Transverse colon (tissue), 4 donors: Measurements from ENCODE around the gene NXPH1. TPM values are rescaled to one million over a fixed set of nuclear protein-coding genes. Genes with fewer than 3 reads are reported as not detected.
"Not testable (repeated sequence)": the region's sequence is repeated elsewhere in the genome, so short reads cannot be mapped to it uniquely, and the experiment has no call there.

Experiments used
- DNase-seq: peaks from one replicate; pipeline ENCODE4 v3.0.0-alpha.2; 2019
- H3K27ac ChIP-seq, 4 donors: fragments of 200-600 bp; sonication (generic); 2 replicates each; pipeline ENCODE4 v1.5.1; 2016 to 2018; ENCODE audit warnings: inconsistent platforms in 4 of 4
- H3K27me3 ChIP-seq: fragments of 200-600 bp; sonication (generic); 2 replicates; pipeline ENCODE4 v1.5.1; 2017; ENCODE audit warnings: inconsistent platforms
- H3K36me3 ChIP-seq, 4 donors: fragments of 200-600 bp; sonication (generic); 2 replicates each; pipeline ENCODE4 v1.5.1; 2017 to 2019; ENCODE audit warnings: inconsistent platforms in 4 of 4
- H3K4me1 ChIP-seq, 4 donors: fragments of 200-600 bp; sonication (generic); 2 replicates each; pipeline ENCODE4 v1.5.1; 2017 to 2020; ENCODE audit warnings: inconsistent platforms in 4 of 4
- H3K4me3 ChIP-seq, 4 donors: fragments of 200-600 bp; sonication (generic); 1 replicate in 1 of 4; 2 replicates in 3 of 4; pipeline versions ENCODE4 v1.5.1 to v1.6.1; 2017 to 2019; ENCODE audit warnings: inconsistent platforms in 4 of 4
- H3K9me3 ChIP-seq, 2 donors: fragments of 200-600 bp; sonication (generic); 2 replicates each; pipeline ENCODE4 v1.5.1; 2017 to 2019; ENCODE audit warnings: inconsistent platforms in 2 of 2
- CTCF ChIP-seq, 5 experiments: fragments of 200-600 bp in 3 of 5; fragments of 450-650 bp in 2 of 5; sonication (generic) in 3 of 5; IDR thresholded peaks; 1 replicate in 2 of 5; 2 replicates in 3 of 5; pipeline ENCODE4 v1.5.1; 2016 to 2017; ENCODE audit warnings: antibody characterized with exemption in 5 of 5, inconsistent platforms in 3 of 5, mild to moderate bottlenecking in 2 of 5, moderate library complexity in 1 of 5
- EP300 ChIP-seq: sonication (generic); formaldehyde crosslinking; IDR thresholded peaks from one replicate; pipeline ENCODE4 v1.6.1; 2017; ENCODE audit warnings: antibody characterized with exemption, low read depth
- POLR2A ChIP-seq: fragments of 450-650 bp; IDR thresholded peaks from one replicate; pipeline ENCODE4 v1.6.1; 2016; ENCODE audit warnings: antibody characterized with exemption, mild to moderate bottlenecking, moderate library complexity
- POLR2AphosphoS5 ChIP-seq, 3 donors: sonication (generic); formaldehyde crosslinking; IDR thresholded peaks; one replicate each; pipeline ENCODE4 v1.6.1; 2016; ENCODE audit warnings: antibody characterized with exemption in 3 of 3
- WGBS, 2 donors: methylation state at CpG; one replicate each; pipeline ENCODE4 v1.1.5; 2018; ENCODE audit warnings: low coverage in 1 of 2; 5-methylcytosine and 5-hydroxymethylcytosine counted together
- in situ Hi-C, 4 donors: fragments of 200-750 bp; cut with MboI; loops; one replicate each; pipeline versions ENCODE4 v1.15.0 to v1.15.1; 2017; ENCODE audit warnings: low sequenced_read_pairs in 3 of 4, low pct_ligation_motif_present in 1 of 4, low pct_unique_long_range_greater_than_20kb in 1 of 4
- intact Hi-C: fragments of 100-400 bp; cut with DNase I; formaldehyde crosslinking; loops from one replicate; pipeline ENCODE4 v1.15.1; 2023; ENCODE audit warnings: low total_unique reads
- total RNA-seq, 4 donors: library from RNA; depleted of rRNA; stranded (reverse); fragments of >200 nt; gene quantifications; one replicate each; pipeline ENCODE4 v1.1.0, GENCODE V29; 2016

NXPH1 gene
- total RNA-seq, 4 donors from 2014 or later = not detected

GRCh38 chr7:8710124-8710523, 276.7 kb downstream of the NXPH1 start:
- no peak overlapping the region for H3K27ac ChIP-seq
- H3K4me1 ChIP-seq = no peaks in the 10 kb centered on the region
- no peaks in the 10 kb centered on the region for H3K36me3 ChIP-seq
- no peak for DNase-seq
- no peak overlapping the region for H3K4me3 ChIP-seq
- intact Hi-C loops (no loop called here), in situ Hi-C loops (loop anchor here in 2 of 4 donors (25.0 kb wide), 1 partner anchor 273 kb away; the partner anchor contains the start of gene NXPH1 (in 2 of the 2))
- H3K27me3 ChIP-seq = no peaks in the 10 kb centered on the region
- TF ChIP-seq EP300 (no peak), CTCF (IDR thresholded peaks at IDR 0.05) (no peak), POLR2A (no peak), POLR2AphosphoS5 (IDR thresholded peaks at IDR 0.05) (no peak)
- WGBS, 2 donors = 60 to 100% methylated on average over 1 to 2 of the region's 2 CpGs
- H3K9me3 ChIP-seq = no peaks in the 10 kb centered on the region

DNA sequence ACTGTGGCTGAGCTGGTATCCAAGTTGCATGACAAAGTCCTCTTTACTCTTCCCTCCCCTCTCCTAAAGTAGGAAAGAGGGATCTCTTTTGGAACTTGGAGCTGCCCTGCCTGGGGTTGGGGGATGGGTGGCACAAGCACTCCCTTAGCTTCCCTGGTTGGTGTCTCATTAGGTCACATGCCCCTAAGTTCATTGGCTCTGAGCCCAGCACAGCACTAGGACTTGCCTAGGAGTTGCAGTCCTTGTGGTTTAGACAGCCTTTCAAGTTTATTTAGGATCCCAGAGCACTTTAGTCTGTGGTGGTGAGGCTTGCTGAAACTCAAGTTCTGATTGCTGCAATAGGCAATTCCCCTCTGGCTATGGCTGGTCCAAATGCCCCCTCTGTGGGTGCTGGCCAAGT, 281.4 kb downstream of the NXPH1 start:
- in situ Hi-C loops = loop anchor here in 2 of 4 donors (25.0 kb wide), 1 partner anchor 277 kb away; the partner anchor contains the start of gene NXPH1 (in 2 of the 2)
- intact Hi-C loops = no loop called here
- TF ChIP-seq POLR2AphosphoS5 (IDR thresholded peaks at IDR 0.05) = no peak
- TF ChIP-seq POLR2A = no peak
- no peak for TF ChIP-seq EP300
- TF ChIP-seq CTCF (IDR thresholded peaks at IDR 0.05) = no peak
- Histone ChIP-seq H3K27ac (no peak overlapping the region), H3K36me3 (no peaks in the 10 kb centered on the region), H3K4me3 (no peak overlapping the region), H3K4me1 (no peaks in the 10 kb centered on the region), H3K27me3 (no peaks in the 10 kb centered on the region), H3K9me3 (no peaks in the 10 kb centered on the region)
- no peak for DNase-seq

DNA sequence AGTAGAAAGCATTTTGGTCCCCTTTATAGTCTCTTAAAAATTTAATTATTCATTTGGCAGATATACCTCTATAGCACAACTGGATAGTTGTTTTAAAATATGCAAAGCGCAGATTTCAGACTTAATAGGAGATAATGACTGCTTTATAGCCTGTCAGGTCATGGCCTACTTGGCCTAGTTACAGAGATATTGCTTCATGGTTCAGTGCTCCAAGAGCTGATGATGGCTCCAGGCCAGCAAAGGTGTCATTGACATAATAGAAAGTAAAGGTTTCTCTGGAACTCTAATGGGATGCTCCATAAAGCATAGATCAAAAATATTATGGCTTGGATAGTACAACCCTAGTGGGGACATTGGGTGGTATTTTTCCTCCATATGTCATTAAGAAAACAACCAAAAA, 285.7 kb downstream of the NXPH1 start:
- H3K4me3 ChIP-seq = no peak overlapping the region
- no peaks in the 10 kb centered on the region for H3K36me3 ChIP-seq
- no peaks in the 10 kb centered on the region for H3K4me1 ChIP-seq
- no peak for DNase-seq
- TF ChIP-seq POLR2AphosphoS5 (IDR thresholded peaks at IDR 0.05) (no peak), POLR2A (no peak), CTCF (IDR thresholded peaks at IDR 0.05) (no peak), EP300 (no peak)
- H3K27me3 ChIP-seq = no peaks in the 10 kb centered on the region
- no peaks in the 10 kb centered on the region for H3K9me3 ChIP-seq
- H3K27ac ChIP-seq = no peak overlapping the region
- intact Hi-C loops = no loop called here
- WGBS, 2 donors = 83 to 100% methylated on average over 1 of the region's 1 CpG
- in situ Hi-C loops = loop anchor here in 2 of 4 donors (25.0 kb wide), 1 partner anchor 282 kb away; the partner anchor contains the start of gene NXPH1 (in 2 of the 2)

DNA sequence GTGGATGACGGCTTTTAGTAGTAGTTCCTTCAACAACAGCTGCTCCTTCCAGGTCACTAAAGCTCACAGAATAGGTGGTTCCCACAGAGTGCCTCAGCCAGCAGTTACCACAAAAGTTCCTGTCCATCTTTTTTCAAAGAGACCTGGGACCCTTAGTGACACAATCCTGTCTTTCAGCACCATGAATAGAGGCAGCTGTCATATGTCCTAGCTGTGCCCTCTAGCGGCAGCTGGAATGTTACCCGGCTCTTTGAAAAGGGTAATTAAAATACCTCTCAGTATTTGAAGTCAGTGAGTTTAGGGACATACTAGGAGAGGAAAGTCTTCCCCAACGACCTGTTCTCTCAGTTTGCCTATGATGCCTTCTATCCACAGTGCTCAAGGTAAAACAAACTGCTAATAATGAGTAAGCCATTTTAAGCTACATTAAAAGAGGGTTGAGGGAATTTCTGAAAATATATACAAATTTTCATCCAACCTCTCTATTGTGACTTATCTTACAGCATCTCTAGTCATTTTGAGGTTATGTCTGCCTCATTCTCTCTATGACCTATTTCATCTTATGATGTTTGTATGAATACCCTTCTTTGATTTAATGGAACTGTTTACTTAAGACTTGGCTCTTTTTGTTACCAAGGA, 290.8 kb downstream of the NXPH1 start:
- Histone ChIP-seq H3K9me3 (no peaks in the 10 kb centered on the region), H3K27me3 (no peaks in the 10 kb centered on the region), H3K36me3 (no peaks in the 10 kb centered on the region), H3K4me3 (no peak overlapping the region), H3K27ac (no peak overlapping the region), H3K4me1 (no peaks in the 10 kb centered on the region)
- WGBS, 2 donors = 24 to 26% methylated on average over 3 to 4 of the region's 4 CpGs
- intact Hi-C loops = no loop called here
- peak; percentile 42 for DNase-seq
- in situ Hi-C loops = loop anchor here in 2 of 4 donors (25.0 kb wide), 1 partner anchor 287 kb away; the partner anchor contains the start of gene NXPH1 (in 2 of the 2)
- TF ChIP-seq EP300 (no peak), POLR2AphosphoS5 (IDR thresholded peaks at IDR 0.05) (no peak), POLR2A (no peak), CTCF (IDR thresholded peaks at IDR 0.05) (peak; percentile 32 to 61 (median 56))

DNA sequence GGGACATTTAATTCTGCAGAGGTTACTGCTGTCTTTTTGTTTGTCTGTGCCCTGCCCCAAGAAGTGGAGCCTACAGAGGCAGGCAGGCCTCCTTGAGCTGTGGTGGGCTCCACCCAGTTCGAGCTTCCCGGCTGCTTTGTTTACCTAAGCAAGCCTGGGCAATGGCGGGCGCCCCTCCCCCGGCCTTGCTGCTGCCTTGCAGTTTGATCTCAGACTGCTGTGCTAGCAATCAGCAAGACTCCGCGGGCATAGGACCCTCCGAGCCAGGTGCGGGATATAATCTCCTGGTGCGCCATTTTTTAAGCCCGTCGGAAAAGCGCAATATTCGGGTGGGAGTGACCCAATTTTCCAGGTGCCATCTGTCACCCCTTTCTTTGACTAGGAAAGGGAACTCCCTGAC, 298.3 kb downstream of the NXPH1 start:
- H3K4me1 ChIP-seq, in situ Hi-C loops, H3K36me3 ChIP-seq, DNase-seq, H3K27ac ChIP-seq, H3K4me3 ChIP-seq, intact Hi-C loops, H3K27me3 ChIP-seq, H3K9me3 ChIP-seq: not testable (repeated sequence)
- 92% methylated on average over 13 of the region's 14 CpGs; no CpG with 5 or more reads in 1 of the 2 donors for WGBS, 2 donors
